COLO668 (cell line): ENCODE measurements around the gene CYSLTR2.

ENCODE experiments used
- DNase-seq: peaks from one replicate; lab custom pipeline; 2025; ENCODE audit not compliant: unreplicated experiment; lab: John Stamatoyannopoulos, UW

Gene CYSLTR2, protein sequence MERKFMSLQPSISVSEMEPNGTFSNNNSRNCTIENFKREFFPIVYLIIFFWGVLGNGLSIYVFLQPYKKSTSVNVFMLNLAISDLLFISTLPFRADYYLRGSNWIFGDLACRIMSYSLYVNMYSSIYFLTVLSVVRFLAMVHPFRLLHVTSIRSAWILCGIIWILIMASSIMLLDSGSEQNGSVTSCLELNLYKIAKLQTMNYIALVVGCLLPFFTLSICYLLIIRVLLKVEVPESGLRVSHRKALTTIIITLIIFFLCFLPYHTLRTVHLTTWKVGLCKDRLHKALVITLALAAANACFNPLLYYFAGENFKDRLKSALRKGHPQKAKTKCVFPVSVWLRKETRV

DNA sequence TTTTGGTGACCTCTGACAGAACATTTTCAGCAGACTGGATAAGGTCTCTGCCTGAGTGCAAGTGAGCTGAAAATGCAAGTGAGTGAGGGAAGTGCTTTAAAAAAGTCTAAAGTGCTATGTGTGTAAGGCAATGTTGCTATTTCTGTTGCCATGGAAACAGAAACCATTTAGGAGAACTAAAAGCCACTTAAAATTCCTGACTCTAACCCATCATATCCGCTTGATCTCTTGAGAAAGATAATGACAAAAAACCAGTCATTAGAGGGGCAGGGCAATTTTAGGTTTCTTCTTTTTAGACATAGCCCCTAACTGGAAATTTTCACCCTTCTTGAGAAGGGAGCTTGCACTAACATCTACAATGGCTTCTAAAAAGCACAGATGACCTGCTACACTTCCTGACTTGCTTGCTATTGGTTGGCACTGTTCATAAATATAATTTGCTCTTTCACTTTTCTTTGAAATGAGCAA is at the start of gene CYSLTR2:
TSS of gene CYSLTR2 (plus strand) at position 458 of the 468 bp plus-strand sequence. CDS start 52,889 bp downstream, outside the sequence.
- no peak for DNase-seq

DNA sequence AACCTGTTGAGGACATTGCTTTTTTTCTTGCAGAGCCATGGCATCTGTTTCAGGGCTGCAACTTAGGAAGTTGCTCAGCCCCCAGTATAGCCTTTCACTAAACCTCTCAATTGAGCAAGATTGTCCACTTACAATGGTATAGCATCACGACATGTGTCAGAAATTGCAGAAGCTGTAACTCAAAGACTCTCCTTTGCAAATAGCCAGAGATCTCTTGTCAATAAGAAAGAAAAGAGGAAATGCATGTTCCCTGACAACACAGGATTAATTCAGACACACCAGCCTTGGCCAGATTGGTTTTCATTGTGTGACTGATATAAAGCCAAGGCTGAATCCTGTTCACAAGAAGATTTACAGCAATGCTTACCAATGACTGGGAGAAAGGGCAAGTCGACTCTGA is 38.7 kb upstream of the CYSLTR2 start:
- DNase-seq, result no peak

DNA sequence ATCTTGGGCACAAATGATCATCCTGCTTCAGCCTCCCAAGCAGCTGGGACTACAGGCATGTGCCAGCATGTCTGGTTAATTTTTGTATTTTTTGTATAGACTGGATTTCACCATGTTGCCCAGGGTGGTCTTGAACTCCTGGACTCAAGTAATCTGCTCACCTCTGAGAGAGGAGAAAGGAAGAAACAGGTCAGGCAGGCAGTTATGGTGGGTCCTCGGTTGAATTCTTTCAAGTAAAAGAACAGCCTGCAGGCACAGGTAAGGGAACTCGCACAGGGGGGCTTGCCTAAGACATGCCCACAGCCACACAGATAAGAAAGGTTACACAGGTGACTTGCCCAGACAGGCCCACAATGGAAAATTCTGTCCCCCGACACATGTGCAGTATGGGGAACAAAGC is 34.8 kb upstream of the CYSLTR2 start:
- no peak for DNase-seq

DNA sequence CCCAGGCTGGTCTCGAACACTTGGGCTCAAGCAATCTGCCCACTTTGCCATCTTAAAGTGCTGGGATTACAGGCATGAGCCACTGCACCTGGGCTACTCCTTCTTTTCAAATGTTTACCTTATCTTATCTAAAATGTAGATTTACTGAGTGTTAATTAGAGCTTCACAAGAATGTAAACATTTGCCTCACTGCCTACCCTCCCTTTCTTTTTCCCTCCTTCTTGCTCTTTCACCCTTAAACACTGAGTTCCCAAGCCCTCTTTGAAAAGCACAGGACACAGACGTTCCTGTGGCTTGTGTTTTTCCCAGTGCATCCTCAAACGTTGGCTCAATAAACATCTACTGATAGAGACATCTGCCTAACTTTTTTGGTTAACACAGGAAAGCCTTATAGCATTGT is 32.7 kb upstream of the CYSLTR2 start:
- DNase-seq, result no peak

DNA sequence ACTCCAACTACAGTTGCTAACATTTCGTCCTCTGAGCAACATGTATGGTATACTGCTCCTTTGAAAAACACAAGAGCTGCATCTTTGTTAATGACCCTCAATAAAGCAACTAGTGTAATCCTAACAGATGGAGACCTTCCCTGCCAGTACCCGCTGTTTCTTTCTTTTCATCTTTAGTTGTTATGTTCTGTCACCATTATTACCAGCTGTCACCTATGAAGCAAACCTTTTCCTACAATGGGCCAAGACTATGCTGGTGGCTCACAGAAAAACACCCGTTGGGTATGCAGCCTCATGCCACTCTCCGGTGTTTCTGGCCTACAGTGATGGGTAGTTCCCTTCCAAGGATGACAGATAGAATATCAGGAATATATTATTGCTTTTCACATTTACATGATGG is 29.7 kb upstream of the CYSLTR2 start:
- no peak for DNase-seq

DNA sequence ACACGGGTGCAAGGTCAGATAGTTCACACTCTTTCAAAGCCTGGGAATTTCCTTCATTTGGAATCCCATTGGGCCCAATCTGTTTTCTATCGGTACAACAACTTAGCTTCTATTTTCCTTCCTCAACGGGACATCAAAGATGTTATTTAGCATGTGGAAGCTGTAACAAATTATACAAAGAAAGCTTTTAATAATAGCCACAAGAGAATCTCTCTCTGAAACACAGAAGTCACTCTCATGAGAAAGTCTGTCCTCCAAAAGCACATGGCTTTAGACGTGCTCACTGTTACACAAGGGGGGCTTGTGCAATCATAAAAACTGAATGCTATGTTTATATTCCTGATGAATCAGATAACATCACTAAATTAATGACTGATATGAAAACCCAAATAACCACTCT is 28.9 kb upstream of the CYSLTR2 start:
- DNase-seq, result no peak

DNA sequence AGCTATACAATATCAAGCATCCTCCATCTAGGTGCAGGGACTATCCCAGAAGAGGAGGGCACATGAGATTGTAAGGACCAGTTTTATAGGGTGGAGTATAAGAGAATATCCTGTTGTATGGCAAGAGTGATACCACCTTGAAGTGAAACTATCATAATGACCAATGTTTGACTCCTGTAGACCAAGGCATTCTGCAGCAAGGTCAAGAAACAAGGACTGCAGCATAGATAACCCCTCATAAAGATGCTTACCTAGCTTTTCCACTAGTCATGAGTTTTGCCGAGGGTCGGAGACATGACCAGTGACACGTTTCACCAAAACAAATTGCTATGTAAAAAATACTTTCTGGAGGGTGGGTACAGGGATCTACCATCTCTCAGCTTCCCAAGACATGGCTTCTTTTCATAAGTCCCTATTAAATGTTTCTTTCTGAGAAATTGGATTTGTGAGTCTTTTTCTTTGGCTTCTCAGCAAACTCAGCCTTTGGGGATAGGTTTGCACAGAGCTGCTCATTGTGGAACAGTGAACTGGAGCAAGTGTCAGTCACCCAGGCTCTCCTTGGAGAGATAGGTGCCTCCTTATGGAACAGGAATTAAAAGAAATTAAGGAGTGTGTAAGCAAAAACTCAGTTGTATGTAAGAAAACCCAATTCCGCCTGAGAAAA is 28.2 kb upstream of the CYSLTR2 start:
- DNase-seq, result no peak

DNA sequence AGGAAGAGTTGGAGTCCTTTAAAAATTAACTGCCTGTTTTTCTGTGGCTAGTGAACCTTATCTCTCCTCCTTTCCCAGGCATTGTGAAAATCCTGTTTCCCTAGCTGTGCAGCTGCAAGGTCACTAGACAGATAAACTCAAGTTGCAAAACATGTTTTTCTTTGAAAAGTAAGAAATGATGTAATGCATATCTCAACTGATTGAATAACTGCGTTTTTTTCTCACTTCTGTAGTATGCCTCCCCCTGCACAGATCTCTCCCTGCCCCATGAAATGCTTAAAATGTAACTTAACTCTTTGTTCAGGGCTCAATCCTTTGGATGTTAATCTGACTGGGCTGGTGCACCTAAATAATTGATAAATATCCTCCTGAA is 27.7 kb upstream of the CYSLTR2 start:
- DNase-seq, result no peak

DNA sequence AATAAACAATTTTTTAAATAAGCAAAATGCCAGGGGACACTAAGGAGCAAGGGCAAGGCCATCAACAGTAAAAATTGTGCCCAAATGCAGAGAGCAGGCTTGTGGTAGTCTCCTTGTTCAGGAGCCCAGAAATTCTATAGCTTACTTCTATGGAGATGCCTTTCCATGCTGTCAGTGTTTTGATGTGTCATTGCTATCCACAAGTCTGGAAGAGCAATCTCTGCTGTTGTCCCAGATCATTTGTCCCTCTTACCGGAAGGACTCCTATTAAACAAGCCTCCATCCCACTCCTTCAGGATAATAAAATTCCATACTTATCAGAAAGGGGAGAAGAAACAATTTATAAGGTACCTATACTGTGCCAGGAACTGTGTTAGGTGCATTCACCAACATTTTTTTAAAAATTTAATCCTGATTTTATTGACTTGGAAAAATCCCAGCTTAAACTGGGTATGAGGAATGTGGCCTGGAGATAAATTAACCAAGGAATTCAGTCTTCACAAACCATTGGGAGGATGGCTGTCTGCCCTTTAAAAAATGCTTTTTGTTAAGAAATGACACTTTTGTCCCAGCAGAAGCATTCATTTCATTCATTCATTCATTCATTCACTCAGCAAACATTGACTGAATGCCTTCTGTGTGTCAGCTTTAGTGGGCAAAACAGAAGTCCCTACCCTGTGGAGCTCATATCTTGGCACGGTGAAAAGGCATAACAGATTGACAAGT is 26.8 kb upstream of the CYSLTR2 start:
- DNase-seq, result no peak

DNA sequence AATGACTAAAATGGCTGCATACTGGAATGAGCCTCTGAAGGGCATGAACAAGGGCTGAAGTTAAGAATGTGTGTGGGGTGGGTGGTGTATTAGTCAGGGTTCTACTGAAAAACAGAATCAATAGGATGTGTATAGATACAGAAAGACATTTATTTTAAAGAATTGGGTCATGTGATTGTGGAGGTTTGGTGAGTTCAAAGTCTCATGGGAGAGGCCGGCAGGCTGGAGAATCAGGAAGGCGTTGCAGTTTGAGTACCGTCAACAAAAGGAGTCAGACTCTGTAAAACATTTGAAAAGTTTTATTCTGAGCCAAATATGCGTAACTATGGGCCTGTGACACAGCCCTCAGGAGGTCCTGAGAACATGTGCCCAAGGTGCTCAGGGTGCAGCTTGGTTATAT is 24.5 kb upstream of the CYSLTR2 start:
- no peak for DNase-seq

DNA sequence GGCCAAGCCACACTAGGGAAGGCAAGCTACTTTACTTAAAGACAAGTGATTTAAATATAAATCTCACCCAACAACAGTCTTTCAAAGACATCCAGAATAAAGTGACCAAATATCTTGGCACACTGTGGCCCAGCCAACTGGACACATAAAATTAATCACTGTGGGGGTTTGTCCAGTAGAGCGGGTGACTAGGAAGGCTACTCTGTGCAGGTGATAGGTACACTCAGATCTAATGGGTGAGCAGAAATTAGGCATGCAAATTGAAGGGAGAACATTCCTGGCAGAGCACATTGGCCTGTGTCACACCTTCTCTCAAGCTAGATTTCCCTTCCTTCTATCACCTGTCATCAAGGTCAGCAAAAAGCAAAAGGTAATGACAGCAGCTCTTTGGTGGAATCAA is 23.4 kb upstream of the CYSLTR2 start:
- no peak for DNase-seq

DNA sequence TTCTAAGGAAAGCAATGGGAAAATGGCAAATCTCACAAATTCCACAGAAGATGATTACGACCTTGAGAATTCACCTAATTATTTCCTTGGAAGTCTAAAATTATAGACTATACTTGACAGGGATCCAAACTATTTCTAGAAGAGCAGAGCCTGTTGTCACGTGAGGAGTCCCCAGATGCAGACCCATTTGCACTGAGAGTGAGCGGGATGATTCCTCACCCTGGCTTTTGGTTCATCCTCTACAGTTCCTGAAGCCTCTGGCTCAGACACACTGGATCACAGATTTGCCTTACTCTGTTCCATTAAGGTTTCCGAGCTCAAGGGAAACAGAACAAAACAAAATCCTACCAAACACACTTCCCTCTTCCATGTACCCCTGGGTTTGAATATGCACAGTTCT is 23.0 kb upstream of the CYSLTR2 start:
- no peak for DNase-seq

DNA sequence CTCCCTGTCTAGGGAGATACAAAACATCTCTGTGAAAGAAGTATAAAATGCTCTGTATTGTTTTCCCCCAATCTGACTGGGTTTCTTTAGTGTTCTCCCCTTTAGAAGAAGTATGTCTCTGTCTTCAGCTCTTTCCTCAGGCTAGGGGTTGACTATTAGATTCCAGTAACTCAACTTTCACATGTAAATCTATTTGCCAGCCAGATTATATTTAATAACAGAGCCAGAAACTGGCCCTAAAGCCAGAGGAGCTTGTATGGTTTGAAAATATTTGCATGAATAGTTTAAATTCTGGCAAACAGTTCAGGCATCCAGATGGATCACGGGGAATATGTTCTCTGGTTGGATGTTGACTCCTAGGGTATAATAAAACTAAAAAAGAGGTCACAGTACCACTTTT is 22.3 kb upstream of the CYSLTR2 start:
- no peak for DNase-seq

DNA sequence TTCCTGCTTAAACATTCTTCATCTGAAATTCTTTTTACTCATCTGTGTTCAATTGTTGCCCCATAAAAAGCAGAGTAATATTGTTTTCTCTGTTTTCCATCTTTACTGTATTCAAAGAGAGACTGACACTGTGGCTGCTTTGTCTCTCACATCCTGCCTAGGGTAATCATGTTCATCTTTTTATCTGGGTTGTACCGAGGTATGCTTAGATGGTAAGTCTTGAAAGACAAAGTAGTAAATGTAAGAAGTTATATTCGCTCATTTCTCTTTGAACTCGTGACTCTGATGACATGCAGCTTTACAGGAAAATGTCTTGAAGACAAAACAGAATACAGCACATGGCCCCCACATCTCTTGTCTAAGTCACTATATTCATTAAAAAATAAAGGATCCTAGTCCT is 20.0 kb upstream of the CYSLTR2 start:
- no peak for DNase-seq

DNA sequence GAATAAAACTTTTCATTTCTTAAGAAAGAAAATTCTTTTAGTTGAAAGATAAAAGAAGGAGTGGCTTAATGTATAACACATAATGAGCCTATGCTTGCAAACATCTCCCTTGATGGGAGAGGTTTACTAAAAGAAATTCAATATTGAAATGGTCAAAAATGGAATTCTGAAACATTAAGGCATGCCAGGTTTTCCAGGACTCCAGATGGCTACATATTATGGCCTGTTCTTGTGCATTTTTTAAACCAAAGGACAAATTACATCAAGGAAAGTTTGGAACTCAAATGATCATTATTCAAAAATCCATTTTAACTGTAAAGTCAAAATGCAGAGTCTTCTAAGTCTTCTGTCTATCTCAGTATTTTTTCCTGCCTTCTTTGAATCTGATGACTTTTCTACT is 19.1 kb upstream of the CYSLTR2 start:
- DNase-seq, result no peak

DNA sequence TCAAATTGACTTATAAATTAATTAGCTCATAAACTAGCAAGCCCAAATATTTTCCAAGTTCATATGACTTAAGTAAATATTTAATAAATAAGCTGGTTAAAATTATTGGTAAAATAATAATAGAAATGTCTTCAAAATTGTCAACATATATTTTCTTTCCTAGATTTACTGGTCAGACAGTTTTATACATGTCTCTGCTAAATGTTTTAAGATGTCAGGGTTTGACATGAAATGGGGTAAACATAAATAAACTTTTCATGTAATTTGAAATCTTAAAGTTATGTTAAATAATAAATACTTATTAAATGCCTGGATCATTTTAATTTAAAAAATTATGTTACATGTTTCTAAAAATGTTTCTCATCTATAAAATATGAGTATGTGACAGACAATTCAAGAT is 18.3 kb upstream of the CYSLTR2 start:
- no peak for DNase-seq

DNA sequence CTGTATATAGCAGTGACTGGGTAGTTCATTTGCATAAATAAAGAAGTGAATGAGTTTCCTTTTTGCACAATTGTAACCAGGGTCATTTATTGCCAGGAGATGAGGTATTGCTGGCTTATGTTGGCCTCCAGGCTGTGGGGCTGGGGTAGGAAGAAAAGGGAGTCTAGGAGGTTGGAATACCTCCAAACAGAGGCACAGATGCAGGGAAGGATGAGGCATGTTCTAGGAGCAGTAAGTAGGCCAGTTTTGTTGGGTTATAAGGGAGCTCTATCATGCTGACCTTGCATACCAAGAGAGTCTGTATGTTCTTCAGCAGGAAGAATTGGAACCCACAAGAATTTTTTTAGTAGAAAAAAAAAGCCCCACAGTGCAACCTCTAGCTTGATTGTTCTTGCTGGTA is 17.2 kb upstream of the CYSLTR2 start:
- no peak for DNase-seq

DNA sequence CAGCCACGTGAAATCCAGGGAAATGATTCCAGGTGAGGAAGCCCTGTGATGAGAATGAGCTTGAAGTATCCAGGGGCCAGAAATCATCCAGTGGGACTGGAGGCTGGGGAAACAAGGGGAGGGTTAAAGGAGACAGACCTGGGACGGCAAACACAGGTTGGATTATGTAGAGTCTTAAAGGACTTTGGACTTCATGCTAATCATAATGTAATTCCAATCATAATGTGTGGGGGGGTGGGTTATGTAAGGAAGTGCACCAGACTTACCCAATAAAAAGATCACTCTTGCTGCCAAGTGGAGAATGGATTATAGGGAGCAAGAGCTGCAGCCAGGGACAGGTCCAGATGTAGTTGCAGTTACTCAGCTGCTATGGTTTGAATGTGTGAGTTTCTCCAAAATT is 16.1 kb upstream of the CYSLTR2 start:
- DNase-seq, result no peak

DNA sequence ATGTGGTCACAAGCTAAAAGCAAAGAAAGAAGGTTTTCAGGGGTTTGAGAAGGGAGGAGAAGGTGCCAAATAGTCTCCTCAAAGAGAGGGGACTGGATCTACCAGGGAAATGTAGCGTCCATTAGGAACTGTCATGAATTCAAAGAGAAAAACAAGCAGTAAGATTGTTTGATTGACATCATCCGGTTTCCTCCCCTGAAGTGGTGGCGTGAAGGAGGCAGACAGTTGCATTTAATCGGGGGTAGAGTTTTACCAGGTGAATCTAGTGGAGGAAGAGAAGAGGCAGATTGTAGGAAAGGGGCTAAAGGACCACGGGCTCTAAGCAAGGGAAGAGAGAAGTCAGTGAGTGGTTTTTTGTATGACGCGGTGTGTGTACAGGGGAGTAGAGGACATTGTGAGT is 13.0 kb upstream of the CYSLTR2 start:
- no peak for DNase-seq

DNA sequence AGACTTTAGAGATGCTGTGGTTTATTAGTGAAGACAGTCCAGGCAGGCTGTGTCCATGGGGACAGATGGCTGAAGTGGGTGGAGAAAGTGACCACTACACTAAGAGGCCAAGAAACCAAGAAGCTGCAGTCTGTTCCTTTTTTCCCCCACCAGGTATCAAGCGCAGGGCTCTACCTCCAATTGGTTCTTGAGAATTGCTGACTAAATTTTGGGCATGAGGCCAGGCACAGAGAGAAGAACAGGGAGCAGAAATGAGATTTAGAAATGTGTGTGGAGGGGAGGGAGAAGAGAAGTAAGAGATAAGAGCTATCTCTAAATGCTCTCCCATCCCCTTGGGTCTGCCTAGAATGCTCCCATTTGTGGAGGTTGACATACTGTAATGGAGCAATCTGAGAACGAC is 12.3 kb upstream of the CYSLTR2 start:
- no peak for DNase-seq

DNA sequence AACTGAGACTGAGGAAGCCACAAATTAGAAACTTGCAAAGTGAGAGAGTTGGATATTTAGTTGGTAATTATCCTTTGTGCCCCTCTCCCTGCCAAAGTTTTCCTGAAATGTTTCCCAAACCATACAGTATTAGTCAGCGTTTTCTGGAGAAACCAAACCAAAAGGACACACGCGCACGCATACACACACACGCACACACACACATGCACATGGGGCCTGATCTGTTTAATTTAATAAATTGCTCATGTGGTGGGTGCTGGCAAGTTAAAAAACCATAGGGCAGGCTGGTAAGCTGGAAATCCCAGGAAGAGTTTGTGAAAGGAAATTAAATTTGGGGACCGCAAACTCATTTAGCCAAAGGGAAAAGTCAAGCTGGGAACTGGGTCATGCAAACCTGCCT is 11.7 kb upstream of the CYSLTR2 start:
- DNase-seq, result no peak

DNA sequence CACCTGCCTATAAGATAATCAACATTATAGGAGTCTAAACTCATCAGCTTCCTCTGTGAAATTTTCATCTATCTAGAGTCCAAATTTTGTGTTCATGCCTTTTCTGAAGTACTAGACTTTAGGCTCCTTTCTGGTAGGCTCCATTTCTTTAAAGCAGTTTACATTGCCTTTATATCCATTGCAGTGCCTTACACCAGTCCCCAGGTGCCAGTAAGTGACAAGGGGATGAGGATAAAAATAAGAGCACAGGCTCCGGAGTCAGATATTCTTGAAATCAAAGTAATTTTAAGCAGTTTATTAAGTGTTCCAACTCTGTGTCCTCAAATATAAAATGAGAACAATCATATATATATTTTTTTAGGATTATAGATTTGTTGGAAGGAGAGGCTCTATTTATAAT is 10.6 kb upstream of the CYSLTR2 start:
- no peak for DNase-seq
